Right atrium auricular region (tissue), 2 donors: ENCODE data around the gene SAMM50. TPM values are rescaled to one million over a fixed set of nuclear protein-coding genes. Genes with fewer than 3 reads are reported as not detected.

Experiments used
- DNase-seq: peaks from one replicate; pipeline ENCODE4 v3.0.0-alpha.2; 2019; ENCODE audit warnings: low spot score
- H3K27ac ChIP-seq, 2 donors: fragments of 200-600 bp; sonication (generic); 1 replicate in 1 of 2; 2 replicates in 1 of 2; pipeline ENCODE4 v1.5.1; 2016 to 2019
- H3K27me3 ChIP-seq, 2 donors: fragments of 200-600 bp; sonication (generic); one replicate each; pipeline versions ENCODE4 v1.5.1 to v1.6.0; 2017 to 2019
- H3K36me3 ChIP-seq: fragments of 200-600 bp; sonication (generic); one replicate; pipeline ENCODE4 v1.5.1; 2016
- H3K4me1 ChIP-seq, 2 donors: fragments of 200-600 bp; sonication (generic); one replicate each; pipeline versions ENCODE4 v1.5.1 to v1.6.0; 2017 to 2019
- H3K4me3 ChIP-seq, 2 donors: fragments of 200-600 bp; sonication (generic); 1 replicate in 1 of 2; 2 replicates in 1 of 2; pipeline ENCODE4 v1.5.1; 2017 to 2019; ENCODE audit warnings: mild to moderate bottlenecking in 1 of 2, moderate library complexity in 1 of 2
- H3K9me3 ChIP-seq, 2 donors: fragments of 200-600 bp; sonication (generic); one replicate each; pipeline ENCODE4 v1.5.1; 2019
- total RNA-seq, 2 donors: library from RNA; depleted of rRNA; stranded (reverse); fragments of >200 nt; gene quantifications; one replicate each; pipeline ENCODE4 v1.1.0, GENCODE V29; 2016
- TF ChIP-seq, protein P1 (sequence below), 2 donors: fragments of 200-600 bp; sonication (generic); IDR thresholded peaks; one replicate each; pipeline ENCODE4 v1.5.1; 2019; ENCODE audit warnings: antibody characterized with exemption in 2 of 2

SAMM50 gene
- total RNA-seq, 2 donors from 2014 or later: 40.4 to 57.1 TPM

DNA sequence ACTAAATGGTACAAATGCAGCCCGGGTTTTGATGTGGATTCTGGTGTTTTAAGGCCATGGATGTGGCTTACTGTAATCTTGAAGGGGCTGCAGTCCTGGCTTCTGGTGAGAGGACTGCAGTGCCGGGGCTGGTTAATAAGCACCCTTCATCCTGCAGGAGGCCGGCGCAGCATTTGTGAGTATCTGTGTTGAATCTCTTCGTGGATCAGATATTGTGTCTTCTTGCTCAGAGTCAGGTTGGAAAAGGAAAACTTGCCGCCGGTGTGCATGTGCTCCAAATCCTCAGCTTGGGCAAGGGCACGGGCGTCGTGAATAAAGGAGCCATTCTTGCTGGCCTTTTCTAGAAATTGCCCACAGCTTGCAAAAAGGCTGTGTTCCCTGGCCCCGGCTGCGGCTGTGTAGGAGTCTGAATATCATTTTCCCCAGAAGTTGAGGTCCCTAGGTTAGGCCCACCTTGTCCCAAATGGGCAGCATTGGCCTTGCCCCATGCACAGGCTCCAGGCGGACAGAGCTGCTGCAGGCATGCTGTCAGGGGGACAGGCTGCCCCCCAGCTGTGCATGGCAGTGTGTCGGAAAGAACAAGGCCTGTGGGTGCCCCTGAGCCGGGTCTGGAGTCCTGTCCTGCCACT, 39.9 kb downstream of the SAMM50 start:
- Histone ChIP-seq H3K4me3 (no peak overlapping the region), H3K9me3 (no peaks in the 10 kb centered on the region), H3K36me3 (peaks cover 56% of the 10 kb centered on the region), H3K27ac (no peak overlapping the region), H3K4me1 (peaks cover 0 to 10% of the 10 kb centered on the region in 2 donors), H3K27me3 (no peaks in the 10 kb centered on the region)
- DNase-seq: no peak
- TF ChIP-seq, protein P1, sequence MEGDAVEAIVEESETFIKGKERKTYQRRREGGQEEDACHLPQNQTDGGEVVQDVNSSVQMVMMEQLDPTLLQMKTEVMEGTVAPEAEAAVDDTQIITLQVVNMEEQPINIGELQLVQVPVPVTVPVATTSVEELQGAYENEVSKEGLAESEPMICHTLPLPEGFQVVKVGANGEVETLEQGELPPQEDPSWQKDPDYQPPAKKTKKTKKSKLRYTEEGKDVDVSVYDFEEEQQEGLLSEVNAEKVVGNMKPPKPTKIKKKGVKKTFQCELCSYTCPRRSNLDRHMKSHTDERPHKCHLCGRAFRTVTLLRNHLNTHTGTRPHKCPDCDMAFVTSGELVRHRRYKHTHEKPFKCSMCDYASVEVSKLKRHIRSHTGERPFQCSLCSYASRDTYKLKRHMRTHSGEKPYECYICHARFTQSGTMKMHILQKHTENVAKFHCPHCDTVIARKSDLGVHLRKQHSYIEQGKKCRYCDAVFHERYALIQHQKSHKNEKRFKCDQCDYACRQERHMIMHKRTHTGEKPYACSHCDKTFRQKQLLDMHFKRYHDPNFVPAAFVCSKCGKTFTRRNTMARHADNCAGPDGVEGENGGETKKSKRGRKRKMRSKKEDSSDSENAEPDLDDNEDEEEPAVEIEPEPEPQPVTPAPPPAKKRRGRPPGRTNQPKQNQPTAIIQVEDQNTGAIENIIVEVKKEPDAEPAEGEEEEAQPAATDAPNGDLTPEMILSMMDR (IDR thresholded peaks at IDR 0.05): no peak

GRCh38 chr22:43995798-43996169, 40.5 kb downstream of the SAMM50 start:
- no peak for DNase-seq
- H3K9me3 ChIP-seq: no peaks in the 10 kb centered on the region
- H3K4me3 ChIP-seq: no peak overlapping the region
- TF ChIP-seq, protein P1 (IDR thresholded peaks at IDR 0.05): no peak
- no peaks in the 10 kb centered on the region for H3K27me3 ChIP-seq
- peaks cover 50% of the 10 kb centered on the region for H3K36me3 ChIP-seq
- peaks cover 0 to 10% of the 10 kb centered on the region in 2 donors for H3K4me1 ChIP-seq
- H3K27ac ChIP-seq: peak overlapping the region in 1 of 2 donors; percentile 16

- DNase-seq: no peak
- TF ChIP-seq, protein P1 (IDR thresholded peaks at IDR 0.05): no peak
- Histone ChIP-seq H3K4me1 (peaks cover 0 to 10% of the 10 kb centered on the region in 2 donors), H3K4me3 (no peak overlapping the region), H3K27ac (peak overlapping the region in 1 of 2 donors; percentile 16), H3K36me3 (peaks cover 44% of the 10 kb centered on the region), H3K9me3 (no peaks in the 10 kb centered on the region), H3K27me3 (no peaks in the 10 kb centered on the region)
Observed at GRCh38 chr22:43996170-43996980, 41.1 kb downstream of the SAMM50 start.

- Histone ChIP-seq H3K27me3 (no peaks in the 10 kb centered on the region), H3K4me1 (peaks cover 0 to 10% of the 10 kb centered on the region in 2 donors), H3K27ac (no peak overlapping the region), H3K9me3 (no peaks in the 10 kb centered on the region), H3K4me3 (no peak overlapping the region), H3K36me3 (peaks cover 39% of the 10 kb centered on the region)
- DNase-seq: no peak
- TF ChIP-seq, protein P1 (IDR thresholded peaks at IDR 0.05): no peak
Observed at GRCh38 chr22:43996981-43997265, 41.7 kb downstream of the SAMM50 start.

DNA sequence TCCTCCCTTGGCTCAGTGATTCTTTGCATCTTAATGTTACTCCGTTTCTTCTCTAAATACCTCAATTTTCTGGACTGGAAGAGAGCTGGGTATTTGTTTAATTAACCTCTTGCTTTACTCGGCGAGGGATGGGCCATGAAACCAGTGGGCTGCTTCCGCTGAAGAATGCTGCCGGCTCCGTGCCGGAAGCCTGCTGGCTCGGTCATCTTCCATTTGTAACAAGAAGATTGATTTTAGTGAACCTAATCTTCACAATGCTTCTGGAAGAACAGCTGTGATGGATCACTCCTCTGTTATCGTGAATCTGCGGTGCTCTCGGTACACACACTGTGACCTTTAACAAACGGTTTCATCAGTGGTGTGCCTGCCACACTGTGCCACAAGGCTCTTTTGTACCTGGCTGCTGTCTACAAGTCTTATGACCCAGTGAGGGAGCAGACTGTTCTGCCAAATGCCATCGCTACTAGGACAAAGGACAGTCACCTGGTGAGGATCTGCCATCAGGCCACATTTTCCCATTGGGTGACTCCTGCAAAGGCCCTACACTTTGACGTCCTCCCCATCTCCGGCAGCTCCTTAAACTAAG, 43.5 kb downstream of the SAMM50 start:
- Histone ChIP-seq H3K36me3 (peaks cover 30% of the 10 kb centered on the region), H3K4me1 (peaks cover 0 to 23% of the 10 kb centered on the region in 2 donors), H3K27ac (peak overlapping the region; percentile 38 to 73), H3K9me3 (no peaks in the 10 kb centered on the region), H3K4me3 (no peak overlapping the region), H3K27me3 (no peaks in the 10 kb centered on the region)
- TF ChIP-seq, protein P1 (IDR thresholded peaks at IDR 0.05): no peak
- no peak for DNase-seq
